ENCODE results near the gene MSGN1. TPM values are rescaled to one million over a fixed set of nuclear protein-coding genes. Genes with fewer than 3 reads are reported as not detected.
A peak's percentile ranks its signal among the peaks of the same experiment; 100 is the strongest.

The MSGN1 gene, protein sequence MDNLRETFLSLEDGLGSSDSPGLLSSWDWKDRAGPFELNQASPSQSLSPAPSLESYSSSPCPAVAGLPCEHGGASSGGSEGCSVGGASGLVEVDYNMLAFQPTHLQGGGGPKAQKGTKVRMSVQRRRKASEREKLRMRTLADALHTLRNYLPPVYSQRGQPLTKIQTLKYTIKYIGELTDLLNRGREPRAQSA
- not detected for total RNA-seq

DNA sequence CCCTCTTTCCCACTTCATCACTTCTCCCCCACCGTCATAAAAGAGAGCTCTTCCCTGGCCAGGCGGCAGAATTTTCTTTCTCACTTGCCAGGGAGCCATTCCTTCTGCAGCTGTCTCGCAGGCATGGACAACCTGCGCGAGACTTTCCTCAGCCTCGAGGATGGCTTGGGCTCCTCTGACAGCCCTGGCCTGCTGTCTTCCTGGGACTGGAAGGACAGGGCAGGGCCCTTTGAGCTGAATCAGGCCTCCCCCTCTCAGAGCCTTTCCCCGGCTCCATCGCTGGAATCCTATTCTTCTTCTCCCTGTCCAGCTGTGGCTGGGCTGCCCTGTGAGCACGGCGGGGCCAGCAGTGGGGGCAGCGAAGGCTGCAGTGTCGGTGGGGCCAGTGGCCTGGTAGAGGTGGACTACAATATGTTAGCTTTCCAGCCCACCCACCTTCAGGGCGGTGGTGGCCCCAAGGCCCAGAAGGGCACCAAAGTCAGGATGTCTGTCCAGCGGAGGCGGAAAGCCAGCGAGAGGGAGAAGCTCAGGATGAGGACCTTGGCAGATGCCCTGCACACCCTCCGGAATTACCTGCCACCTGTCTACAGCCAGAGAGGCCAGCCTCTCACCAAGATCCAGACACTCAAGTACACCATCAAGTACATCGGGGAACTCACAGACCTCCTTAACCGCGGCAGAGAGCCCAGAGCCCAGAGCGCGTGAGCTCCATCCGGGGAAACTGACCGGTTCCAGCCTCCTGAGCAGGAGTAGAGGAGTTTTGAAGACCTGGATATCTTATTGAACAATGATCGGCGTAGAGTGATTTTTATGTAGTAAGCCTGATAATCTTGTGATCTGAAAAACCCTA, at the start of gene MSGN1:
Gene MSGN1 (plus strand): TSS at position 65 of the 850 bp plus-strand sequence. CDS start 59 bp downstream, at position 124.
- H3K9me3 Mint-ChIP-seq: no peaks in the 10 kb centered on the region
- no peak within 1 kb of the TSS for H3K27ac Mint-ChIP-seq
- H3K36me3 Mint-ChIP-seq: no peaks in the 10 kb centered on the region
- DNase-seq (ENCODE audit: low spot score) (no peak), ATAC-seq (peak; percentile 31 to 37)
- H3K4me1 Mint-ChIP-seq (ENCODE audit: low read depth in 2 of 2): no peaks in the 10 kb centered on the region
- H3K4me3 Mint-ChIP-seq: no peak within 1 kb of the TSS
- H3K27me3 Mint-ChIP-seq: peaks cover 20 to 25% of the 10 kb centered on the region in 2 donors

DNA sequence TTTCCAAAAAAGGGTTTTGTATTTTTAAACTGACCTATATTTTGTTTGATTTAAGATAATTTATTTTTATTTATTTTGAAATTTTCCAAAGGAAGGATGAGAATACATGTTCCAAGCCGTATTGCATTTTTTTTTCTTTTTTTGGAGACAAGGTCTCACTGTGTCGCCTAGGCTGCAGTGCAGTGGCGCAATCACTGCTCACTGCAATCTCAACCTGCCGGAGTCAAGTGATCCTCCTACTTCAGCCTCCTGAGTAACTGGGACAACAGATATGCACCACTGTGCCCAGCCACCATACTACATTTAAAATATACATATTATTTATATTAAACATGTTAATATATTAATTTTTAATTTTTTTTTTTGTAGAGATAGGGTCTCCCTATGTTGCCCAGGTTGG, 47.4 kb upstream of the MSGN1 start:
- Mint-ChIP-seq H3K27ac (no peak overlapping the region), H3K9me3 (no peaks in the 10 kb centered on the region), H3K4me3 (no peak overlapping the region), H3K27me3 (no peaks in the 10 kb centered on the region), H3K4me1 (ENCODE audit: low read depth in 2 of 2) (no peaks in the 10 kb centered on the region), H3K36me3 (peaks cover 8% of the 10 kb centered on the region)
- DNase-seq (ENCODE audit: low spot score): no peak
- ATAC-seq: no peak

DNA sequence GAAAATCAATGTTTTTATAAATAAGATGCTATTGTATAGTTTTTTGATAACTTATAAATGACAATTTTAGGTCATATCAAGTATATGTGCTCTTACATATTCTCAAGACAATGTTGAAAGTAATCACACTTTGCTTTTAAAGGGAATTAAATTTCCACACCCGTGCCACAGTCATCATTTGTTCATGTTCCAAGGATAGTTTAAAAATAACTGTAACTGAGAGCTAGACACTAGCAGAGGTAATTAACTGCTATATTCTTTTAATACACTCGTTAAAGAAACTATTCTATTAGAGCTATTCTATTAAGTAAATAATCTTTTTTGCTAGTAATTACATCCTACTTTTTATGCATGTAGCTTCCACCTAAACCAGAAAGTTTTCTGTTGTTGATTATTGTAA, 44.3 kb upstream of the MSGN1 start:
- Mint-ChIP-seq H3K27ac (no peak overlapping the region), H3K36me3 (peaks cover 23% of the 10 kb centered on the region), H3K4me1 (ENCODE audit: low read depth in 2 of 2) (no peaks in the 10 kb centered on the region), H3K9me3 (no peaks in the 10 kb centered on the region), H3K27me3 (no peaks in the 10 kb centered on the region), H3K4me3 (no peak overlapping the region)
- ATAC-seq (no peak), DNase-seq (ENCODE audit: low spot score) (no peak)

DNA sequence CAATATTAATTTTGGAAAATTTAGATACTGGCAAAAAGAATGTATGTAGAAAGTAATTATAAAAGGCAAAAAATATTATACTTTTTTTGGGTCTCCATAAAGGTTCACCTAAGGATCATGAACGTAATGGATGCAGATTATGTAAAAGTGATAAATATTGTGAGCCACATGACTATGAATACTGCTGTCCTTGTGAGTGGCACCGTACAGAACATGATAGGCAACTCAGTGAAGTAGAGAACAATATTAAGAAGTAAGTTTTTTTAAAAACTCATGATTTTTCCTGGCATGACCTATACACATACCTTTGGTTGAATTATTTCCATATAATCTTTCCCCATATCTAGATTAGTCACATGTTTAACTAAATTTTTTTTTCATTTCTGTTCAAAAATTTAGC, 43.7 kb upstream of the MSGN1 start:
- no peak overlapping the region for H3K4me3 Mint-ChIP-seq
- DNase-seq (ENCODE audit: low spot score) (no peak), ATAC-seq (no peak)
- no peaks in the 10 kb centered on the region for H3K4me1 Mint-ChIP-seq (ENCODE audit: low read depth in 2 of 2)
- no peak overlapping the region for H3K27ac Mint-ChIP-seq
- H3K36me3 Mint-ChIP-seq: peaks cover 23% of the 10 kb centered on the region
- H3K9me3 Mint-ChIP-seq: no peaks in the 10 kb centered on the region
- H3K27me3 Mint-ChIP-seq: no peaks in the 10 kb centered on the region

DNA sequence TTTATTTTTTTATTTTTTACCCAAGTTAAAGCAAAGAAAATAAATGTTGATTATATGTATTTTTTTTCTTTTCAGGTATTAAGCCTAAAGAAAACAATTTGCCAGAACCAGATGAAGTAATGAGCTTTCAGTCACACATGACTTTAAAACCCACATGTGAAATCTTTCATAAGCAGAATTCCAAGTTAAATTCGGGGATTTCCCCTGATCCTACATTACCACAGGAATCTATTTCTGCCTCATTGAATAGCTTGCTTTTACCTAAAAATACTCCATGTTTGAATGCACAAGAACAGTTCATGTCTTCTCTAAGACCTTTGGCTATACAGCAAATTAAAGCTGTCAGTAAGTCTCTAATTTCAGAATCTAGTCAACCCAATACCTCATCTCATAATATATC, 35.7 kb upstream of the MSGN1 start:
- DNase-seq (ENCODE audit: low spot score) (no peak), ATAC-seq (no peak)
- no peak overlapping the region for H3K27ac Mint-ChIP-seq
- H3K4me1 Mint-ChIP-seq (ENCODE audit: low read depth in 2 of 2): no peaks in the 10 kb centered on the region
- no peaks in the 10 kb centered on the region for H3K27me3 Mint-ChIP-seq
- peaks cover 17% of the 10 kb centered on the region for H3K36me3 Mint-ChIP-seq
- H3K9me3 Mint-ChIP-seq: no peaks in the 10 kb centered on the region
- no peak overlapping the region for H3K4me3 Mint-ChIP-seq

DNA sequence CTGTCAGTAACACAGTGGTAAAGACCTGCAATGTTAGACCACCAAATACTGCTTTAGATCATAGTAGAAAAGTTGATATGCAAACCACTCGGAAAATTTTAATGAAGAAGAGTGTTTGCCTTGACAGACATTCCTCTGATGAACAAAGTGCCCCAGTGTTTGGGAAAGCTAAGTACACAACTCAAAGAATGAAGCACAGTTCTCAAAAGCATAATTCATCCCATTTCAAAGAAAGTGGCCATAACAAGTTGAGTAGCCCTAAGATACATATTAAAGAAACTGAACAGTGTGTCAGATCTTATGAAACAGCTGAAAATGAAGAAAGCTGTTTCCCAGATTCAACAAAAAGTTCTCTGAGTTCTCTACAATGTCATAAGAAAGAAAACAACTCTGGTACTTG, 34.8 kb upstream of the MSGN1 start:
- ATAC-seq: no peak
- Mint-ChIP-seq H3K27me3 (no peaks in the 10 kb centered on the region), H3K27ac (no peak overlapping the region), H3K36me3 (peaks cover 12% of the 10 kb centered on the region), H3K9me3 (no peaks in the 10 kb centered on the region), H3K4me3 (no peak overlapping the region), H3K4me1 (ENCODE audit: low read depth in 2 of 2) (no peaks in the 10 kb centered on the region)
- DNase-seq (ENCODE audit: low spot score): no peak

DNA sequence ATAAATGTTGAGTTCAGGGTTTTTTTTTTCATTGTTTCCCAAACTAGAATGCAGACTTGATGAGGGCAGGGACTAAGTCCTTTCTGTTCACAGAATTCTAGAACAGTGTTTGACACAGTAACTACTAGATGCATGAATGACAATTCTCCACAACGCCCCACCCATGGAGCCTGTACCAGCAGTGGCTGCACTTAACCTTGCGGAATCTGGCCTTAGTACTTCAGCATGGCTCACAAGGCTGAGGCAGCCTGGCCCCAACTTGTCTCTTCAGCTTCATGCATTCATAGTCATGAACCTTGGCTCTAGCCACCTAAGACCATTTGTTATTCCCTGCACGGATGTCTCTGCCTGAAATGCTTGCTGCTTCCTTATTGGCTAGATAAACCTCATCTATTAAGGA, 29.5 kb upstream of the MSGN1 start:
- Mint-ChIP-seq H3K4me3 (no peak overlapping the region), H3K36me3 (no peaks in the 10 kb centered on the region), H3K27me3 (peaks cover 12 to 13% of the 10 kb centered on the region in 2 donors), H3K4me1 (ENCODE audit: low read depth in 2 of 2) (no peaks in the 10 kb centered on the region), H3K27ac (no peak overlapping the region), H3K9me3 (no peaks in the 10 kb centered on the region)
- DNase-seq (ENCODE audit: low spot score) (no peak), ATAC-seq (no peak)

DNA sequence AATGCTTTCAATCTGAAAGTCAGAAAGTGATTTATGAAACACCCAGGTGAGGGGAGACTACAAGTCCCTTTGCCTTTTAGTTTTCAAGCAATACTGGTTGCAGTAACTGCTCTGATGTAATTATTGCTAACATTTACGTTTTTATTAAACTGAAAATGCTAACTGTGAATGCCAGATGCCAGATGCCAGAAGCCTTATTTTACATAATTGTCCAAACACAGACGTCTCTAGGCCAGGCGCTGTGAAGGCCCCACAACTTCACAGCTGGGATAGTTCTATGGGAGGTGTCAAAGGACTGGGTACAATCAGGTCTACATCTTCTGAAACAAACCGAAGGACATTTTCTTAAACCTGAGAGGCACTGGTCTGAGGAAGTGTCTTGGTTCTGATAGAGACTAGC, 27.5 kb upstream of the MSGN1 start:
- no peak for DNase-seq (ENCODE audit: low spot score)
- ATAC-seq: no peak
- H3K4me3 Mint-ChIP-seq: no peak overlapping the region
- H3K27ac Mint-ChIP-seq: no peak overlapping the region
- H3K27me3 Mint-ChIP-seq: peaks cover 20 to 31% of the 10 kb centered on the region in 2 donors
- no peaks in the 10 kb centered on the region for H3K36me3 Mint-ChIP-seq
- peaks cover 0 to 2% of the 10 kb centered on the region in 2 donors for H3K4me1 Mint-ChIP-seq (ENCODE audit: low read depth in 2 of 2)
- H3K9me3 Mint-ChIP-seq: no peaks in the 10 kb centered on the region

DNA sequence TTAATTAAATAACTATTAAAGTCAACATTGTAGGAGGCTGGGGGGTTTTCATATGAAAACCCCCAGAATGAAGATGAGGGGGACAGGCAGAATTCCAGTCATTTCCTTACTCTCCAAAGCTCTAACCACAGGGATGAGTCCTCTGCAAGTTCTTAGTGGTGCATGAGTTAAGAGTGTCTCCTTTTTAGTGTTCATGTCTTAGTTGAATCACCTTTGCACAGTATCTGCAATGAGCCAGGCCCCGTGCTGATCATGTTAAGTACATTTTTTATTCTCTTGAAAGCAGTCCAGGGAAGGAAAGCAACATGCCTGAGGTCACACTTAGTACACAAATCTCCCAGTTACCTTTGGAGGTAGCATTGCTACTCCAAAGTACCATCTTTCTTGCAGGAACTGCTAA, 25.7 kb upstream of the MSGN1 start:
- Mint-ChIP-seq H3K4me3 (no peak overlapping the region), H3K9me3 (no peaks in the 10 kb centered on the region), H3K36me3 (no peaks in the 10 kb centered on the region), H3K27ac (no peak overlapping the region), H3K4me1 (ENCODE audit: low read depth in 2 of 2) (peaks cover 0 to 2% of the 10 kb centered on the region in 2 donors), H3K27me3 (peaks cover 29 to 41% of the 10 kb centered on the region in 2 donors)
- ATAC-seq (no peak), DNase-seq (ENCODE audit: low spot score) (no peak)

DNA sequence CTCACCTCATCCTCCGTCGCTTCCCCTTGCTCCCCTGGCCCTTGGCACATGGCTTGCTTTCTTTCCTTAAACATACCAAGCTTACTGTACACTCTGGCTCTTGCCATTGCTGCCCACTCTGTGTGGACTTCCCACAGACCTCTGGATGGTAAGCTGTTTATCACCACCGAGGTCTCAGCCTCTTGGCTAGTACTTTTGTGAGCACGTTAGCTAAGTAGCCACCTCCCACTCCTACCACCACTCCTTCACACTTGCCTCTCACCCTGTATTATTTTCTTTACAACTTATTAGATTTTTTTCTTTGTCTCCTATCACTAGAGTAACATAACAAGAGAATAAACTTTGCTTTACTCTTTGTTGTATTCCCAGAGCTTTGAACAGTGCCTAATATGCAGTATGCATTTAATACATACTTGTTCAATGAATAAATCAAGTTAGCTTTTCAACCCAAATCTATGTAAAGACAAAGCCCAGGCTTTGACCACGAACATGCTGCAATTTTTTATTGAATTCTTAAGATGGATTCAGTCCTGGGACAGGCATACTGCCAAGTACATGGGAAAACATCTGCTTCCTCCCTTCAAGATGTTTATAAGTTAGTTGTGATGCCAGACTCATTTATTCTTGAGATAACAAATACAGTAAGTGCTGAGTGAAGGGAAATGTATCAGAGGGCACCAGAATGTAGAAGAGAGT, 25.0 kb upstream of the MSGN1 start:
- peak in 1 of 2 donors; percentile 48 for ATAC-seq
- no peaks in the 10 kb centered on the region for H3K9me3 Mint-ChIP-seq
- DNase-seq (ENCODE audit: low spot score): no peak
- H3K4me1 Mint-ChIP-seq (ENCODE audit: low read depth in 2 of 2): peaks cover 0 to 2% of the 10 kb centered on the region in 2 donors
- no peak overlapping the region for H3K27ac Mint-ChIP-seq
- H3K27me3 Mint-ChIP-seq: peaks cover 30 to 42% of the 10 kb centered on the region in 2 donors
- H3K36me3 Mint-ChIP-seq: no peaks in the 10 kb centered on the region
- H3K4me3 Mint-ChIP-seq: no peak overlapping the region

DNA sequence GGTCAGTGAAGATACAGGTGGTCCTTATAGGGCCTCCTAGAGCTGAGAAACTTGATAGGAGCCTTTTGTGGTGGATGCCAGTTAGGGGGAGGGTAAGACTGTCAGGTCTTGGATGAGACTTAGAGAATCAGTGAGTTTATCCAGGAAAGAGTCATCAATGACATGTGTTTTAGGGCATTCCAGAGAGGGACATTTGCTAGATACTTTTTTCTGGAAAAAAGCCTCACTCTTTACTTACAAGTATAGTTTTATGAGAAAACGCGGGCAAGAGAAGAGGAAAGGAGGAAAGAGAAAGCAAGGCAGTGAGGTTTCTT, 24.5 kb upstream of the MSGN1 start:
- DNase-seq (ENCODE audit: low spot score) (no peak), ATAC-seq (no peak)
- H3K27me3 Mint-ChIP-seq: peaks cover 30 to 42% of the 10 kb centered on the region in 2 donors
- no peaks in the 10 kb centered on the region for H3K36me3 Mint-ChIP-seq
- H3K4me1 Mint-ChIP-seq (ENCODE audit: low read depth in 2 of 2): peaks cover 0 to 2% of the 10 kb centered on the region in 2 donors
- no peak overlapping the region for H3K4me3 Mint-ChIP-seq
- H3K27ac Mint-ChIP-seq: no peak overlapping the region
- H3K9me3 Mint-ChIP-seq: no peaks in the 10 kb centered on the region

DNA sequence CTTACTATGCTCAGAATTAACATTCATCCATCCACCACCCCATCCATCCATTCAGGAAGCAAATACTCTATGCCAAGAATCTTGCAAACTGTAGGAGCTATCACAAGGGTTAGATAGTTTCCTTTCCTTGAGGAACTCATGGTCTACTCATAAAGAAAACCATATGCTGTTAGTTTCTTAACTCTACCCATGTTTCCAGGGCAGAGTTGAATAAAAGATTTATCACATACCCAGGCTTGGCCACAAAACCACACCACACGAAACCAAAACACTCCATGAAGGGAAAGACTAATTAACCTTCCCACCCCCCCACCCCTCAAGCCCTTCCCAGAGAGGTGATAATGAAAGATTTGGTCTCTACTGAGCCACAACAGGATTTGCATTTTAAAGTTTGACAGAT, 23.7 kb upstream of the MSGN1 start:
- no peak for DNase-seq (ENCODE audit: low spot score)
- Mint-ChIP-seq H3K36me3 (no peaks in the 10 kb centered on the region), H3K4me1 (ENCODE audit: low read depth in 2 of 2) (peaks cover 0 to 2% of the 10 kb centered on the region in 2 donors), H3K4me3 (no peak overlapping the region), H3K27me3 (peaks cover 30 to 42% of the 10 kb centered on the region in 2 donors), H3K9me3 (no peaks in the 10 kb centered on the region), H3K27ac (no peak overlapping the region)
- ATAC-seq: peak in 1 of 2 donors; percentile 28

DNA sequence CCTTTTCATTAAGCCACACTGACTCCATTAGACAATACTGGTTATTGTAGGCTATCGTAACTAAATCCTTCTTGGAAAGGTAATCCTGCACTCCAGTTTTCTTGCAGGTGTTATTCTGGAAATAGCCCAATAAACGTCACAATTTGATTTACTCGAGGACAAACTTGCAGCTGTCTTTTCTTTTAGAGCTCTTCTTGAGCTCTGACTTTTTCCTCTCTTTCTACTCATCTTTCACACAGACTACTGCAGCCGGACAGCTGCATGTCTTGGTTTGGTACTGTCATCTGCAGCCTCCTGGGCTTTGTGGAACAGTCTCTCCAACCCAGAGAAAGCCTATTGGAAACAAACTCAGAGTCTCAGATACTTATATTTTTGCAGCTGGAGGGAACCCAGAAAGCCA, 23.0 kb upstream of the MSGN1 start:
- no peak overlapping the region for H3K27ac Mint-ChIP-seq
- H3K4me1 Mint-ChIP-seq (ENCODE audit: low read depth in 2 of 2): peaks cover 0 to 2% of the 10 kb centered on the region in 2 donors
- H3K9me3 Mint-ChIP-seq: no peaks in the 10 kb centered on the region
- DNase-seq (ENCODE audit: low spot score) (no peak), ATAC-seq (no peak)
- no peaks in the 10 kb centered on the region for H3K36me3 Mint-ChIP-seq
- peaks cover 33 to 42% of the 10 kb centered on the region in 2 donors for H3K27me3 Mint-ChIP-seq
- no peak overlapping the region for H3K4me3 Mint-ChIP-seq

DNA sequence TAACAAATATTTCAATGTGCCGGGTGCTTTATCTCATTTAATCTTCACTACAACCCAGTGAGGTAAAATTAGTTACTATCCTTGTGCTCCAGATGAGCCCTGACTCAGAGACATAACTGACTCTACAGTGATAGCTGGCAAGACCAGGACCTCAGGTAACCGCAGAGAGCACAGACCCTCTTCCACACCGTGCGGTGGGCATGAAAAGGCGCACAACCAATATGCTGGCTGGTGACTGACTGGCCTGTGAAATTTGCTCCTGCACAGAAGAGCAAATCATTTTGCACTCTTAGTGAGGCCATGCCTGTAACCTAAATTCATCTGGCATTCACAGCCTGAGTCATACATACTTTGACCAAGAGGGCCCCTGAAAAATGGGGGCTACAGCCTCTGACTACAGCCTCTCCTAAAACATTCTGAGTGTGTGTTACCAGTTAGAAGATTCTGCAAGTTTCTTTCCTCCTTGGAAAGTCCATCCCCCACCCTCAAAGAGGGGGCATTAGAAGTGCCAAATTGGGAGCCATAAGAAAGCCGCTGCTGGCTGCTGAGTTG, 22.4 kb upstream of the MSGN1 start:
- DNase-seq (ENCODE audit: low spot score) (no peak), ATAC-seq (peak in 1 of 2 donors; percentile 38)
- peaks cover 0 to 2% of the 10 kb centered on the region in 2 donors for H3K4me1 Mint-ChIP-seq (ENCODE audit: low read depth in 2 of 2)
- H3K9me3 Mint-ChIP-seq: no peaks in the 10 kb centered on the region
- H3K4me3 Mint-ChIP-seq: no peak overlapping the region
- no peak overlapping the region for H3K27ac Mint-ChIP-seq
- peaks cover 33 to 42% of the 10 kb centered on the region in 2 donors for H3K27me3 Mint-ChIP-seq
- no peaks in the 10 kb centered on the region for H3K36me3 Mint-ChIP-seq
